Suppressor macrophage treated with lipopolysaccharide for 1 hour (primary cell): Measurements from ENCODE around the gene RFX8.

Source experiments
- DNase-seq, 3 donors: peaks; one replicate each; pipeline ENCODE4 v3.0.0-alpha.2; 2020 to 2022

Gene RFX8

DNA sequence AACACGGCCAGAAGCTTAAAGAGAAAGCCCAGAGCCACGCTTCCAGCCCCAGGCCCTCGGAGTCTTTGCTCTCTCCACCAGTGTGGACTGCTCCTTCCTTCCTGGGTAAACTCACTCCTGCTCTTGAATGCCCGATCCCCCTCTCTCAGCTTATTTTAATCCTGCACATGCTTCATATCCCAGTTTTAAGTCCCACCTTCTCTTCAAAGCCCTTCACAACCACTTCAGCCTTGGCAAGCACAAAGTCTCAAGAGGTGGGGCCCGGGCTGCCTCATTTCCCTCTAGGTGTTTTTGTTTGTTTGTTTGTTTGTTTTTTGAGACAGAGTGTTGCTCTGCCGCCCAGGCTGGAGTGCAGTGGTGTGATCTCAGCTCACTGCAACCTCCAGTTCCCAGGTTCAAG, 66.0 kb downstream of the RFX8 start:
- no peak for DNase-seq

GRCh38 chr2:101405351-101405899, 69.5 kb downstream of the RFX8 start:
- peak; percentile 29 to 66 (median 63) for DNase-seq

- DNase-seq = no peak
These were observed 71.2 kb downstream of the RFX8 start for GRCh38 chr2:101403745-101404144.

GRCh38 chr2:101402630-101403029, 72.3 kb downstream of the RFX8 start:
- no peak for DNase-seq

GRCh38 chr2:101401906-101402305, 73.0 kb downstream of the RFX8 start:
- DNase-seq = no peak

DNA sequence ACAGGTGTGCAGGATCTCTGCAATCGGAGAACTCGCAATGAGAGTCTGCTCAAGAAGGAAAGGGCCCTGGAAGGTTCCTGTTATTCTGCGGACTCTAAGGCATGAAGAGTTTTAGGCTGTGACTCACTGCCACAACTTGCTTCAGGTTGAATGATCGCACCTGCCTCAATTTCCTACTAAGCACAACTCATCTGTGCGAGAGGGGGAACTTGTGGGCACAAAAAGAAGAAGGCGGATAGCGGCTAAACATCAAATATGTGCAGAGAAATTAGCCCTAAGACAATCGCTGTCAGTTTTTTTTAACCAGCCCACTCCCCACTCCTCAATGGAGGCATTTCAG, 73.6 kb downstream of the RFX8 start:
- no peak for DNase-seq

DNA sequence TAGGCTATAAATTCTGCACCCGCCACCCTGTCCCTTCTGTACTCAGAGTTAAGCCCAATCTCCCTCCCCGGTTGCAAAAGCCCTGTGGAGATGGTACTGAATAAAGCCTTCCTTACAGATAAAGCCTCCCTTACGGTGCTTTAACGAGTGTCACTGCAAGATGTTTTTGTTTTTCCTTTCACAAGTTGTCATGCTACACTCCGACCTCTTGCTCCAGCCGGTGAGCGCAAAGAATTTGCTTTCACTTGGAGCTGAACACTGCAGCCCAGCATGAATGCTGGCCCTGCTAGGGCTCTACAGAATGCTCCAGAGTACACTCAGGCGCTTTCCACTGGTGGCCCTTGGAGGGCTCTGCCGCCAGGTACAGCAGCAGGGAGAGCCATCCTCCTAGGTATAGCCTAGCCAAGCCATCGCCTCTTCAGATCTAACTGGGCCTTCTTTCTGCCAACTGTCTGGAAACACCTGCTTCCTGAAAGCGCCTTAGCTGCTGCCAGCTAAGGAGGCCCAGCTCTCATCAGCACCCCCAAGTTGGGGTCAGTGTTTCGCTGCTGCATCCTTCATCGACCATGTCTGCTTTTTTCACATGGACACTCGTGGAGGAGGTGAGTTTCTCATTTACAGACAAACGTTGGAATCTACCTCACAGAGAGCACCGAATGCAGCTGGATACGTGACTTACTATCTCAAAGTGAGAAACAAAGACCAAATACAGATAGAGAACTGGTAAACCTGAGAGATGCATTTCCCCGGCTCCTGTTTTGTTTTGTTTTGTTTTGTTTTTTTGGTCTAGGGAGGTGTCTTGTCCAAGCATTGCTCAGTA, 74.2 kb downstream of the RFX8 start:
- DNase-seq = no peak

DNA sequence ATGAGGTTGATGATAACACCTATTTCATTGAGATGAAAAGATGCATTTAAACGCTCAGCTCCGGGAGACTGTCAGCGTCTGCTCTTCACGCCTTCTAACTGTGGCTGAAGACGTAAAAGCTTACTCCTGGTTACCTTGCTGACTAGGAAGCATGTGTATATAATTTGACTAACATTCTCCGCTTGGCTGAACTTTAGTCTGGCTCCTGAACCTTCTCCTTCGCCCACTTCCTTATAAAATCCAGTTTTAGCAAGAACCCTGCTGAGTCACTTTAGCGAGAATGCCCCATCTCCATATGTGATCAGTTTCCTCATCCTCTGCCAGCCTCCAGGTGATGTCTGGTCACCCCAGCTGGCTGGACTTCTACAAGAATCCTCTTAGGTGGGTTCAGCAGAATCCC, 74.9 kb downstream of the RFX8 start:
- DNase-seq = peak; percentile 83 to 90 (median 90)

DNA sequence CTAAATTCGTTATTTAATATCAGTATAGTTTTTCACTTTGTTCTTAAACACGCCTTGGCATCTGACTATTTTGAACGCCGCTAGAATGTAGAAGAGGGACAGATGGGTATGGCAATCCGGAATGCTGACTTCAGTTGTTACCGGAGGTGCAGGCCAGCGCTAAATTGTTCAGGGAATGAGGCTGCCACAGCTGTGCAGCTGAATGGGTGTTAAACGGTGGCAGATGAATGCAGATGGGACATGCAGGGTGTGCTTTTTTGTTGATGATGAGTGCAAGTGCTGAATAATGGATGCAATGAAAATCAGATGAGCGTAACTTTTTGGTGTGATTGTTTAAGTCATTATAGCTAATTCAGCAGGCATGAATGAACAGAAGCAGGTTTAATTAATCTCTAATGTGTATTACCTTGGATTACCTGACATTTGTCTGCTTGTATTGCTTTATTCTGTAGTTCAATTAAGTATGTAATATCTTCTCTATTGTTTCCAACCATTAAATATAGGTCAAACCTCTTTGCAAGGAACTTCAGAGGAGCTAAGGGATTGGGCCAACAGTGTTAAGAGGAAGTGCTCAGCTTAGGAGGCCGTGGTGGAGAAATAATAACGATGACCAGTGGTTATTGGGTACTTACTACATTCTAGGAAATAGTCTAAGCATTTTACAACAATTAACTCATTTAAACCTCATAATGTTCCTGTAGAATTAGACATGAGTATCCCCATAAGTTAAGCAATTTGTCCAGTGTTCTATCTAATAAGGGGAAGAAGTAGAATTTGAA, 75.7 kb downstream of the RFX8 start:
- peak; percentile 55 to 71 (median 69) for DNase-seq

DNA sequence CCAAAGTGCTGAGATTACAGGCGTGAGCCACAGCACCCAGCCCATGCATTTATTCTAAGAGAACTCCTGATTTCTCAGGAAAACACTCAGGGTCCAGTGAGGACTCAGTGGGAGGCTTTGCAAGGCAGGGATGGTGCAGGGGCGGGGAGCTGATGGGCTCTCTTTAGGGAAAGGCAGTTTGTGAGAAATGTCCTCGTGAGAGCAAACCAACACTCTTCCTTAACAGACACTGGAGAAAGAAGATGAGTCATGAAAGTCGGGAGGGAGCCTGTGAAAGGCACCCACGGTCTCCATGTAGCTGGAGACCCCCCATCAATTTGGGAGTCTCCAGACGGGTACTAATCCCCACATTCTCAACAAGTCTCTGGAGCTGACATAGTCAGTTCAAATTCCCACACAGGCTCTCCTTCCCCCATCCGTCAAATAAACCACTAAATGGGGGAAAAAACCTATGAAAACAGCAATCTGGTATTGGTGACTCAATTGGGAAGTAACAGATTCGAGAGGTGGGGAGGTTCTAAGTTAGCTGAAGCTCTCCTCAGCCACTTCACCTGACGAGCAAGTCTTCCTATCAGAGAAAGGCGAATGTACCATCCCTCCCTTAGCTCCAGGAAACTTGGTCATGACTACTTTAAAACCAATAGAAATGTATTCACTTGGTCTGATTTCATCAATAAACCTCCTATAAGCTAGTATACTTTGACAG, 76.6 kb downstream of the RFX8 start:
- DNase-seq = peak; percentile 62 to 75 (median 69)

GRCh38 chr2:101396316-101396717, 78.6 kb downstream of the RFX8 start:
- peak; percentile 73 to 90 (median 88) for DNase-seq

DNA sequence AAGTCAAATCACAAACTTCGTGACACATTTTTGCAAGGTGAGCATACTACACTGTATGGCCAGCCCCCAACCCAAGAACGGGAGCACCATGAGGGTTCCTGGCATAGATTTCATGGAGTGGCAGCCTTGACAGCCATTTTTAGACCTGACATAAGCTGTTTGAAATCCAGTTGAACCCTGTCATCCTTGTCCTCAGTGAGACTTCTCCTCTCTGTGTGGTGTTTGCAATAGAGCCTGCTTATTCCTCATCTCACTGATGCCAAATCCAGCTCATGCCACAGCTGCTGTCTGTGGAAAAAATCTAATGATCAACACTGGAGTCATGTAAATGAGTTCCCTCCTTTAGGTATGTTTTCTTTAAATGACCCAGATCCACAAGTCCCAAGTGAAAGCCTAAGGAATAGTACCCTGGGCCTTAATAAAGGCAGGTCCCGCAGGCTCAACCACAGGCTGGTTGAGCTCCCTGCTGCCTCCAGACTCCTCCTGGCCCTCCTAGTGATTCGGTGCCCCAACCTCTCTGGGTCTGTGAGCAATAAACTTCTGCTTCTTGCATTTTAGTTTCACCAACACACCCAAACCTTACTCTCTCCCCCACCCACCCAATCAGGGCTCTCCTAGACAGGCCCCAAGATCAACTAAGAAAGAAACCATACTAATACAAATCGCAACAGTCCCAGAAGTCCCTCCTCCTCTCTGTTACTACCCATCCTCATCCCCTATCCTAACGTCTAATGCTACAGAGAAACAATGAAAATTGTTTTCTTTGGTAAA, 79.2 kb downstream of the RFX8 start:
- DNase-seq = peak; percentile 62 to 69 (median 62)

GRCh38 chr2:101388232-101388631, 86.7 kb downstream of the RFX8 start:
- DNase-seq = peak in 2 of 3 donors; percentile 50 to 52

- DNase-seq = peak; percentile 71 to 91 (median 72)
These were observed 87.6 kb downstream of the RFX8 start, which contains the start of gene CREG2 for GRCh38 chr2:101387151-101387834. Gene CREG2 (minus strand): TSS chr2:101387503. CDS start chr2:101387457, 46 bp downstream.

DNA sequence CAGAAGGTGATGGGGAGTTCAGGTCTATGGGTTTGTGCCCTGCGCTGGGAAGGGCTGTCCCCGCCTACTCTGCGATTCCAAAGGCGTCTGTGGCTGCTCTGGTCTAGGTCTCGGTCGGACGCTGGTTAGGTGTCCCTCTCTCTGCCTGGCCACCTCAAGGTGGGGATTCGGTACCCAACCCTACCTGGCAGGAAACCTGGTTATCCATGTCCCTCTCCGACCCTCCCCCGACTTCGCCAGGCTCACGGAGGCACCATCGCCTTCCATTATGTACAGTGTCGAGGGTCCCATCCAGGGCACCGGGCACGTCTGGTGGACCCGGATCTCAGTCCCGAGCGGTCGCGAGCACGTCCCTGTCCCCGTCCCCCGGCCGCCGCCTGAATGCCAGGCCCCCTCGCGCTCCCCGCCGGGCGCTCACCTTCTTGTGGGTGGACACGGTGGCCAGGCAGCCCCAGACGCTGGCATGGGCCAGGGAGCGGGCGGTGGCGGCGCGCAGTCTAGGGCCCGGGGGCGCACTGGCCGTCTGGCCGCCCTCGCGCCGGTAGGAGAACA, 88.2 kb downstream of the RFX8 start:
- no peak for DNase-seq

DNA sequence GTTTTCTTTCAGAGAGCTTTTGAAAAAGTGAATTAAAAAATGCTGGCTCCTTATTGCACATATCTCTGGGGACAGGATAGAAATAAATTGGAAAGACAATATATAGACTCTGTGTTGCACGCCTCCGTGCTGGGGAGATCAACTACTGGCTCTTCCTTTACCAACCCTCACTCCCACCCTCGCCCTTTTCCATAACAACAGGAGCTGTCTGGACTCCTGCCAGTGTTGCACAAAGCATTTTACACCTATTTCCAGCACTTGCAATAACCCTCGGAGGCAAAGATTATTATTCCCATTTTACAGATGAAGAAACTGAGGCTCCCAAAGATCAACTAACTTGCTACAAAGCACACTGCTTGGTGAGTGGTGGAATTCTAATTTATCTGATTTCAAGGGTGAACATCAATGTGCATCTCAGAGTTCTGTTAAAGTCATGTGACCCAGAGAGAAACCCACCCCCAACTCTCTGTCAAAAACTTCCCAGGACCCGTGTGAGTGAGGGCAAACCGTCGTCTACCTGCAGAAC, 91.8 kb downstream of the RFX8 start:
- no peak for DNase-seq

GRCh38 chr2:101382442-101382841, 92.5 kb downstream of the RFX8 start:
- no peak for DNase-seq

- DNase-seq = peak; percentile 86 to 88 (median 87)
These were observed 94.5 kb downstream of the RFX8 start for GRCh38 chr2:101380376-101380775.

- no peak for DNase-seq
These were observed 95.8 kb downstream of the RFX8 start for GRCh38 chr2:101379091-101379490.

- no peak for DNase-seq
These were observed 99.3 kb downstream of the RFX8 start for GRCh38 chr2:101375653-101376052.
